ENCODE results near the gene SAMD11. TPM values are rescaled to one million over a fixed set of nuclear protein-coding genes. Genes with fewer than 3 reads are reported as not detected.

Gene SAMD11
- total RNA-seq, 1 experiment from 2014 or later = 13.5 TPM

DNA sequence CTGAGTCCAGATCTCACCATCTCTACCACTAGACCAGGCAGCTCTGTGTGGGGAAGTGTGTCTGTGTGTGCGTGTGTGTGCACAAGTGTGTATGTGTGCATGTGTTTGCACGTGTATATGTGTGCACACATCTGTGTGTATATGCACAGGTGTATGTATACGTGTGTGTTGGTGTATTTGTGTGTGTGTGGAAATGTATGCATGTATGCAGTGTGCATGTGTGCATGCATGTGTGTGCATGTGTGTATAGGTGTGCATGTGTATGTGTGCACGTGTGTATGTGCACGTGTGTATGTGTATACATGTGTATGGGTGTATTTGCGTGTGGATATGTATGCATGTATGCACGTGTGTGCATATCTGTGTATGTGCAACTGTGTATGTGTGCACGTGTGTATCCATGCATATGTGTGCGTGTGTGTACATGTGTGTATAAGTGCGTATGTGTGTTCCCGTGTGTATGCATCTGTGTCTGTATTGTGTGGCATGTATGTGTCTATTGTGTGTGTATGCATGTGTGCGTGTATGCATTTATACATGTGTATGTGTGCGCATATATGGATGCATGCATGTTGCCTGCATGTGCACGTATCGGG is 45.6 kb downstream of the SAMD11 start:
- Histone ChIP-seq H3K27ac (ENCODE audit: insufficient read length, low read depth, low read length) (no peak overlapping the region), H3K4me1 (ENCODE audit: insufficient read depth, low read length) (no peaks in the 10 kb centered on the region), H3K9me3 (ENCODE audit: control insufficient read depth, low read depth, low read length) (no peaks in the 10 kb centered on the region), H3K9ac (ENCODE audit: extremely low read depth, insufficient read length, low read length) (no peak overlapping the region), H3K23me2 (ENCODE audit: insufficient read length, low read depth, low read length, poor library complexity, severe bottlenecking) (peaks cover 9% of the 10 kb centered on the region), H3K23ac (ENCODE audit: insufficient read length, low read depth, low read length) (no peak overlapping the region), H2BK15ac (ENCODE audit: low read depth, low read length) (no peak overlapping the region), H4K20me1 (ENCODE audit: control insufficient read depth, insufficient read depth, insufficient read length) (no peaks in the 10 kb centered on the region), H3K56ac (ENCODE audit: insufficient read length, low read depth, low read length) (no peak overlapping the region), H3K4me2 (ENCODE audit: insufficient read depth, insufficient read length, low read length) (no peak overlapping the region), H2BK120ac (ENCODE audit: low read depth, low read length, poor library complexity, severe bottlenecking) (no peak overlapping the region), H2BK12ac (ENCODE audit: insufficient read length, low read depth, low read length) (no peak overlapping the region), H3K14ac (ENCODE audit: insufficient read depth, low read length) (no peak overlapping the region), H3K79me2 (ENCODE audit: insufficient read depth, low read length) (no peaks in the 10 kb centered on the region), H3T11ph (ENCODE audit: low read length) (no peak overlapping the region), H3K4ac (ENCODE audit: low read depth, low read length) (no peak overlapping the region), H2AFZ (ENCODE audit: low read length) (no peak overlapping the region), H4K8ac (replicated peaks; ENCODE audit: insufficient read length, low read depth, low read length) (no peak overlapping the region), H2AK5ac (ENCODE audit: insufficient read length, low read length) (no peak overlapping the region), H3K18ac (ENCODE audit: insufficient read length, low read depth, low read length) (no peak overlapping the region), H3K79me1 (ENCODE audit: insufficient read depth, low read depth, low read length, poor library complexity, severe bottlenecking) (no peaks in the 10 kb centered on the region), H2BK5ac (ENCODE audit: insufficient read length, low read length) (no peak overlapping the region), H2BK20ac (ENCODE audit: low read depth, low read length, poor library complexity, severe bottlenecking) (no peak overlapping the region), H3K27me3 (ENCODE audit: insufficient read depth, low read length) (peaks cover 11% of the 10 kb centered on the region; the same call in 1 of the 2 replicates), H4K5ac (ENCODE audit: insufficient read length, low read depth, low read length) (no peak overlapping the region), H4K91ac (ENCODE audit: insufficient read length, low read depth, low read length) (no peak overlapping the region)
- no CpG with 5 or more reads among the region's 15 CpGs for WGBS (ENCODE audit: extremely low coverage, insufficient read length, low lambda C conversion rate)
- Mint-ChIP-seq H3K4me1 (peaks cover 0 to 3% of the 10 kb centered on the region in 2 experiments; a peak in 2 of 4 replicates), H3K36me3 (ENCODE audit: insufficient read depth in 1 of 3, low read depth in 3 of 3) (peaks cover 0 to 8% (median 8%) of the 10 kb centered on the region in 3 experiments; a peak in 4 of 7 replicates), H3K27ac (no peak overlapping the region; a peak in 1 of 7 replicates), H3K4me3 (no peak overlapping the region), H3K9me3 (peaks cover 3 to 4% of the 10 kb centered on the region in 2 experiments; a peak in 3 of 5 replicates), H3K27me3 (ENCODE audit: low read depth) (peaks cover 52% of the 10 kb centered on the region)
- TF ChIP-seq, protein P1, sequence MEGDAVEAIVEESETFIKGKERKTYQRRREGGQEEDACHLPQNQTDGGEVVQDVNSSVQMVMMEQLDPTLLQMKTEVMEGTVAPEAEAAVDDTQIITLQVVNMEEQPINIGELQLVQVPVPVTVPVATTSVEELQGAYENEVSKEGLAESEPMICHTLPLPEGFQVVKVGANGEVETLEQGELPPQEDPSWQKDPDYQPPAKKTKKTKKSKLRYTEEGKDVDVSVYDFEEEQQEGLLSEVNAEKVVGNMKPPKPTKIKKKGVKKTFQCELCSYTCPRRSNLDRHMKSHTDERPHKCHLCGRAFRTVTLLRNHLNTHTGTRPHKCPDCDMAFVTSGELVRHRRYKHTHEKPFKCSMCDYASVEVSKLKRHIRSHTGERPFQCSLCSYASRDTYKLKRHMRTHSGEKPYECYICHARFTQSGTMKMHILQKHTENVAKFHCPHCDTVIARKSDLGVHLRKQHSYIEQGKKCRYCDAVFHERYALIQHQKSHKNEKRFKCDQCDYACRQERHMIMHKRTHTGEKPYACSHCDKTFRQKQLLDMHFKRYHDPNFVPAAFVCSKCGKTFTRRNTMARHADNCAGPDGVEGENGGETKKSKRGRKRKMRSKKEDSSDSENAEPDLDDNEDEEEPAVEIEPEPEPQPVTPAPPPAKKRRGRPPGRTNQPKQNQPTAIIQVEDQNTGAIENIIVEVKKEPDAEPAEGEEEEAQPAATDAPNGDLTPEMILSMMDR (conservative IDR thresholded peaks at IDR 0.05) = no peak
- no peak for DNase-seq

Measured in H9 (cell line).